NCI-H345 treated with DMSO at 0.1 percent for 48 hours (cell line): ENCODE measurements around the gene CYP4B1.
"Not testable (repeated sequence)": the region's sequence is repeated elsewhere in the genome, so short reads cannot be mapped to it uniquely, and the experiment has no call there.

Source experiments
- DNase-seq: peaks from one replicate; lab custom pipeline; 2025; ENCODE audit not compliant: unreplicated experiment; lab: John Stamatoyannopoulos, UW

The CYP4B1 gene

GRCh38 chr1:46798810-46799209, at the start of gene CYP4B1:
Gene CYP4B1, plus strand, starts transcription at chr1:46799046. Its CDS starts 36 bp downstream, at chr1:46799082.
- DNase-seq: no peak

- DNase-seq: no peak
Observed at GRCh38 chr1:46749404-46749803, 49.4 kb upstream of the CYP4B1 start.

- DNase-seq: no peak
Observed at GRCh38 chr1:46749921-46750404, 48.9 kb upstream of the CYP4B1 start.

- no peak for DNase-seq
Observed at GRCh38 chr1:46753985-46754384, 44.9 kb upstream of the CYP4B1 start.

GRCh38 chr1:46754707-46755106, 44.1 kb upstream of the CYP4B1 start:
- not testable (repeated sequence) for DNase-seq

GRCh38 chr1:46755121-46755520, 43.7 kb upstream of the CYP4B1 start:
- no peak for DNase-seq

- DNase-seq: peak; percentile 16
Observed at GRCh38 chr1:46757247-46757955, 41.4 kb upstream of the CYP4B1 start.

GRCh38 chr1:46757956-46758528, 40.8 kb upstream of the CYP4B1 start:
- DNase-seq: no peak

GRCh38 chr1:46760558-46761166, 38.2 kb upstream of the CYP4B1 start:
- no peak for DNase-seq

- no peak for DNase-seq
Observed at GRCh38 chr1:46761740-46762139, 37.1 kb upstream of the CYP4B1 start.

- DNase-seq: no peak
Observed at GRCh38 chr1:46764402-46764801, 34.4 kb upstream of the CYP4B1 start.

- DNase-seq: peak; percentile 5
Observed at GRCh38 chr1:46767649-46768282, 31.1 kb upstream of the CYP4B1 start.

- DNase-seq: no peak
Observed at GRCh38 chr1:46768445-46768844, 30.4 kb upstream of the CYP4B1 start.

GRCh38 chr1:46769028-46769740, 29.7 kb upstream of the CYP4B1 start:
- no peak for DNase-seq

GRCh38 chr1:46770541-46770940, 28.3 kb upstream of the CYP4B1 start:
- DNase-seq: no peak

- DNase-seq: no peak
Observed at GRCh38 chr1:46772571-46772970, 26.3 kb upstream of the CYP4B1 start.

- DNase-seq: no peak
Observed at GRCh38 chr1:46774297-46774696, 24.5 kb upstream of the CYP4B1 start.

GRCh38 chr1:46778456-46778855, 20.4 kb upstream of the CYP4B1 start:
- DNase-seq: not testable (repeated sequence)

- no peak for DNase-seq
Observed at GRCh38 chr1:46784666-46785065, 14.2 kb upstream of the CYP4B1 start.

- not testable (repeated sequence) for DNase-seq
Observed at GRCh38 chr1:46788634-46789033, 10.2 kb upstream of the CYP4B1 start.

GRCh38 chr1:46790446-46791101, 8.3 kb upstream of the CYP4B1 start:
- no peak for DNase-seq
